ENCODE results near the gene ITGB1BP1. TPM values are rescaled to one million over a fixed set of nuclear protein-coding genes. Genes with fewer than 3 reads are reported as not detected.

The ITGB1BP1 gene
- total RNA-seq, 4 donors from 2014 or later = 32.0 to 106 (median 45.1) TPM

DNA sequence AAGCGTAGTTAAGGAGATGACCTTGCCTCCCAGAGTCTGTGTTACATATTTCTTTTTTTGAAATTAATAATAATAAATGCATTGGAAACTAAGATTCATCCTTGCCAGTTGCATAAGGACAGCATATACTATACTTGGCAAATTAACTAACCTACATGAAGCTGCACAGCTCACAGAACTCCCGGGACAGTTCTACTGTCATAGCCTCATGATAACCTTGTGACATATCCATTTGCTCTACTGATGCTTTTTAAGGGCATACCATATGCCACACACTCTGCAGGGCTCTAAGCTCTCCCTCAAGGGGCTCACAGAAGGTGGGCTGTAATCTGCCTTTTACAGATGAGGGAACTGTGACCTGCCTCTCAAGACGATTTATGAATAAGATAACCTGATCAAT is 3.8 kb downstream of the ITGB1BP1 start:
- Histone ChIP-seq H3K27ac (peak overlapping the region in 1 of 2 donors; percentile 7), H3K4me3 (no peak overlapping the region), H3K27me3 (no peaks in the 10 kb centered on the region), H3K4me1 (no peaks in the 10 kb centered on the region), H3K36me3 (no peaks in the 10 kb centered on the region), H3K9me3 (no peaks in the 10 kb centered on the region)
- no peak for DNase-seq
- no peak for TF ChIP-seq POLR2A (IDR thresholded peaks at IDR 0.05)
- TF ChIP-seq, protein P1, sequence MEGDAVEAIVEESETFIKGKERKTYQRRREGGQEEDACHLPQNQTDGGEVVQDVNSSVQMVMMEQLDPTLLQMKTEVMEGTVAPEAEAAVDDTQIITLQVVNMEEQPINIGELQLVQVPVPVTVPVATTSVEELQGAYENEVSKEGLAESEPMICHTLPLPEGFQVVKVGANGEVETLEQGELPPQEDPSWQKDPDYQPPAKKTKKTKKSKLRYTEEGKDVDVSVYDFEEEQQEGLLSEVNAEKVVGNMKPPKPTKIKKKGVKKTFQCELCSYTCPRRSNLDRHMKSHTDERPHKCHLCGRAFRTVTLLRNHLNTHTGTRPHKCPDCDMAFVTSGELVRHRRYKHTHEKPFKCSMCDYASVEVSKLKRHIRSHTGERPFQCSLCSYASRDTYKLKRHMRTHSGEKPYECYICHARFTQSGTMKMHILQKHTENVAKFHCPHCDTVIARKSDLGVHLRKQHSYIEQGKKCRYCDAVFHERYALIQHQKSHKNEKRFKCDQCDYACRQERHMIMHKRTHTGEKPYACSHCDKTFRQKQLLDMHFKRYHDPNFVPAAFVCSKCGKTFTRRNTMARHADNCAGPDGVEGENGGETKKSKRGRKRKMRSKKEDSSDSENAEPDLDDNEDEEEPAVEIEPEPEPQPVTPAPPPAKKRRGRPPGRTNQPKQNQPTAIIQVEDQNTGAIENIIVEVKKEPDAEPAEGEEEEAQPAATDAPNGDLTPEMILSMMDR (IDR thresholded peaks at IDR 0.05) = no peak
- intact Hi-C loops (cut with DNase I; ENCODE audit: low total_unique reads) = no loop called here

DNA sequence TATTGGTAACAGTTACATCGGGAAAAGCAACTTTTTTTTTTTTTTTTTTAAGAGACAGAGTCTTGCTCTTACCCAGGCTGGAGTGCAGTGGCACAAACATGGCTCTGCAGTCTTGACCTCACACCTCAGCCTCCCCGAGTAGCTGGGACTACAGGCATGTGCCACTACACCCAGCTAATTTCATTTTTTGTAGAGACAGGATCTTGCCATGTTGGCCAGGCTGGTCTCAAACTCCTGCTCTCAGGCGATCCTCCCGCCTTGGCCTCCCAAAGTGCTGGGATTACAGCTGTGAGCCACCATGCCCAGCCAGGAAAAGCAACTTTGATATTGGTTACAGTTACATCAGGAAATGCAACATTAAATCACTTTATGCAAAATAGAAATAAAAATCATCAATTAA is 4.6 kb downstream of the ITGB1BP1 start:
- TF ChIP-seq POLR2A (IDR thresholded peaks at IDR 0.05) = no peak
- TF ChIP-seq, protein P1 (IDR thresholded peaks at IDR 0.05) = no peak
- H3K4me3 ChIP-seq = no peak overlapping the region
- H3K4me1 ChIP-seq = no peaks in the 10 kb centered on the region
- DNase-seq = no peak
- H3K27ac ChIP-seq = no peak overlapping the region
- no peaks in the 10 kb centered on the region for H3K36me3 ChIP-seq
- H3K27me3 ChIP-seq = no peaks in the 10 kb centered on the region
- H3K9me3 ChIP-seq = no peaks in the 10 kb centered on the region
- intact Hi-C loops (cut with DNase I; ENCODE audit: low total_unique reads) = no loop called here

DNA sequence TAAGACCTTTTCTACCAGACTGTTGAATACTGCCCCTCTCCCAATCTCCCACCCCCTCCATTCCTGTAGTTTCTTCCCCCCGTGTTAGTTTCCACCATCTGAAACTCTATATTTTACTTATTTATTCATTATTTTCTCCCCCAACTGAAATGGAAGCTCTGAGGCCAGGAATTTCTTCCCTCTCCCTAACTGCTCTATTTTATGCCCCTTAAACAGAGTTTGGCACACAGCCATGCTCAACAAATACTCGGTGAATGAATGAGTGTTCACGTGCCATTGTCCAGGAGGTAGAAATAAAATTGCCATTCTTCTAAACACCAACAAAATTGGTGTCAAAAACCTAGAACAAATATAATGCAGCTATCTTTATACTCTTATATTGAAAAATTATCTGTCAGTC is 5.6 kb downstream of the ITGB1BP1 start:
- Histone ChIP-seq H3K4me3 (no peak overlapping the region), H3K27ac (no peak overlapping the region), H3K4me1 (no peaks in the 10 kb centered on the region), H3K36me3 (no peaks in the 10 kb centered on the region), H3K9me3 (no peaks in the 10 kb centered on the region), H3K27me3 (no peaks in the 10 kb centered on the region)
- intact Hi-C loops (cut with DNase I; ENCODE audit: low total_unique reads) = no loop called here
- no peak for TF ChIP-seq POLR2A (IDR thresholded peaks at IDR 0.05)
- TF ChIP-seq, protein P1 (IDR thresholded peaks at IDR 0.05) = no peak
- DNase-seq = no peak

DNA sequence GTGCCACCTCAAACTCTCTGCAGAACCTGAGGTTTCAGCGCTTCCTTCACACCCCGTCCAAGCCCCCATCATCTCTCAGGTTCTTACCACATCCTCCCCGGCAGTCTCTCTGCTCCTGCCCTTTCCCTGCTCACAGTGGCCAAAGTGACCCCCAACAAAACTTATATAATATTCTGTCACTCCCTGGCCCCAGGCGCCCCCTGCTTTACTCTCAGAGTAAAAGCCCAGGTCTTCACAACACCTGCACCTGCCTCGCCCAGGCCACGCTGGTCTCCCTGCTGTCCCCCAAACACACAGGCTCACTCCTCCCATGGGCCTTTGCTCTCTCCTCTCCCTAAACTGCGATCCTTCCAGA is 6.4 kb downstream of the ITGB1BP1 start:
- H3K4me3 ChIP-seq = no peak overlapping the region
- intact Hi-C loops (cut with DNase I; ENCODE audit: low total_unique reads) = no loop called here
- no peaks in the 10 kb centered on the region for H3K4me1 ChIP-seq
- TF ChIP-seq, protein P1 (IDR thresholded peaks at IDR 0.05) = no peak
- no peak for TF ChIP-seq POLR2A (IDR thresholded peaks at IDR 0.05)
- DNase-seq = no peak
- H3K27me3 ChIP-seq = no peaks in the 10 kb centered on the region
- no peak overlapping the region for H3K27ac ChIP-seq
- H3K9me3 ChIP-seq = no peaks in the 10 kb centered on the region
- H3K36me3 ChIP-seq = no peaks in the 10 kb centered on the region

DNA sequence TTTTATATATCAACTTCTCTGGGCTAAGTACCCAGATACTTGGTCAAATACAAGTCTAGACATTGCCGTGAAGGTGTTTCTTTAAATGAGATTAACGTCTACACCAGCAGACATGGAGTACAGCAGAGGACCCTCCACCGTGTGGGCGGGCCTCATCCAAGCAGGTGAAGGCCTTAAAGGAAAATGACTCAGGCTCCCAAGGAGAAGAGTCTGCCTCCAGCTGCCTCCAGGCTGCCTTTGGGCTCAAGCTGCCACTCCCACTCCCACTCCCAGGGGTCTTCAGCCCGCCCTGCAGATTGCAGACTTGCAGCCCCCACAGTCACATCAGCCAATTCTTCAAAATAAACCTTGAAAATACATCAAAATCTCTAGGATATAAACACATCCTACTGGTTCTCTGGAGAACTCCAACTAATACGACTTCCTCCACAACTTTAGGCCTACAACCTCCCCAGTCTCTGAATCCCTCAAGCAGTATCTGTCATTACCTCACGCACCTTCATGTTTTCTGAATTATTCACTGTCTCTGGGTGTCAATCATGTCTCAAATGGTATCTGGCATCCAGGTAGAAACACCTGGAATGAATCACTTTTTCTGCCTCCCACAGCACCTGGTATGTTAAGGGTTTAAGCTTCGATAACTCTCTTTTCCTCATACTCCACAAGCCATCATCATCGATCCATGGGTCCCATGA is 6.9 kb downstream of the ITGB1BP1 start:
- Histone ChIP-seq H3K4me1 (no peaks in the 10 kb centered on the region), H3K4me3 (no peak overlapping the region), H3K9me3 (no peaks in the 10 kb centered on the region), H3K36me3 (no peaks in the 10 kb centered on the region), H3K27ac (no peak overlapping the region), H3K27me3 (no peaks in the 10 kb centered on the region)
- TF ChIP-seq, protein P1 (IDR thresholded peaks at IDR 0.05) = no peak
- TF ChIP-seq POLR2A (IDR thresholded peaks at IDR 0.05) = no peak
- intact Hi-C loops (cut with DNase I; ENCODE audit: low total_unique reads) = no loop called here
- DNase-seq = no peak
